GM12864 (cell line): ENCODE results near the gene SSC4D.
"Not testable (repeated sequence)": the region's sequence is repeated elsewhere in the genome, so short reads cannot be mapped to it uniquely, and the experiment has no call there.

ENCODE experiments used
- DNase-seq: peaks from one replicate; pipeline ENCODE4 v3.0.0-alpha.2; 2011; ENCODE audit warnings: low read depth
- H3K4me3 ChIP-seq: 2 replicates; pipeline ENCODE4 v1.5.1; 2011; ENCODE audit warnings: mild to moderate bottlenecking, low read depth, low read length, control low read depth
- TF ChIP-seq, protein P1 (sequence below): IDR thresholded peaks from 2 replicates; pipeline ENCODE4 v1.5.1; 2011; ENCODE audit warnings: low read depth, mild to moderate bottlenecking, moderate library complexity, low read length, control low read depth, inconsistent platforms; ENCODE audit errors: missing control alignments

SSC4D gene

DNA sequence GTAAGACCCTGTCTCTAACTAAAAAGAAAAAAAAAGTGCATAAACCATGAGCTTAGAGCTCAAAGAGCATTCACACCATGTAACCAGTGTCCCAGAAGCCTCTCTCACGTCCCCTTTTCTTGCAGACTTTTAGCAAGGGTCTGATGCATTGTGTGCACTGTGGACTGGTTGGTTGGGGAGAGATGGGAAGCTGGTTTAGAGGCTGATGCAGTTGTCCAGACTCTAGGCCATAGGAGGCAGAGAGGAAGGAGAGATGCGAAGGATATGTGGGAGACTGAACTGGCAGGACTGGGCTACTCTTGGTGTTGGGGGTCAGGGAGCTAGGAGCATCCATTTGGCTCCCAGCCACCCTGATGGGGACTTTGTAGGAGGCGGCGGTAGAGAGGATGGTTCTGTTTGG lies 1.8 kb downstream of the SSC4D start:
- TF ChIP-seq, protein P1, sequence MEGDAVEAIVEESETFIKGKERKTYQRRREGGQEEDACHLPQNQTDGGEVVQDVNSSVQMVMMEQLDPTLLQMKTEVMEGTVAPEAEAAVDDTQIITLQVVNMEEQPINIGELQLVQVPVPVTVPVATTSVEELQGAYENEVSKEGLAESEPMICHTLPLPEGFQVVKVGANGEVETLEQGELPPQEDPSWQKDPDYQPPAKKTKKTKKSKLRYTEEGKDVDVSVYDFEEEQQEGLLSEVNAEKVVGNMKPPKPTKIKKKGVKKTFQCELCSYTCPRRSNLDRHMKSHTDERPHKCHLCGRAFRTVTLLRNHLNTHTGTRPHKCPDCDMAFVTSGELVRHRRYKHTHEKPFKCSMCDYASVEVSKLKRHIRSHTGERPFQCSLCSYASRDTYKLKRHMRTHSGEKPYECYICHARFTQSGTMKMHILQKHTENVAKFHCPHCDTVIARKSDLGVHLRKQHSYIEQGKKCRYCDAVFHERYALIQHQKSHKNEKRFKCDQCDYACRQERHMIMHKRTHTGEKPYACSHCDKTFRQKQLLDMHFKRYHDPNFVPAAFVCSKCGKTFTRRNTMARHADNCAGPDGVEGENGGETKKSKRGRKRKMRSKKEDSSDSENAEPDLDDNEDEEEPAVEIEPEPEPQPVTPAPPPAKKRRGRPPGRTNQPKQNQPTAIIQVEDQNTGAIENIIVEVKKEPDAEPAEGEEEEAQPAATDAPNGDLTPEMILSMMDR = no peak
- no peak overlapping the region for H3K4me3 ChIP-seq
- DNase-seq = no peak

DNA sequence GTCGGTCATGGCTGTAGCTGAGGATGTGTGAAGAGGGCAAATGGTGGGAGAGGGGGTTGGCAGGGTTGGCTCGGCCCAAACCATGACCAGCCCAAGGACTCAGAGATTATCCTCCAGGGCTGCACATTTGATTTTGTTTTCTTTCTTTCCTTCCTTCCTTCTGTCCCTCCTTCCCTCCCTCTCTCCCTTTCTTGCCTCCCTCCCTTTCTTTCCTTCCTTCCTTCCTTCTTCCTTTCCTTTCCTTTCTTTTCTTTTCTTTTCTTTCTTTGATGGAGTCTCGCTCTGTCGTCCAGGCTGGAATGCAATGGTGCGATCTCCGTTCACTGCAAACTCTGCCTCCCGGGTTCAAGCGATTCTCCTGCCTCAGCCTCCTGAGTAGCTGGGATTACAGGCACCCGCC lies 3.8 kb downstream of the SSC4D start:
- TF ChIP-seq, protein P1 = no peak
- H3K4me3 ChIP-seq = no peak overlapping the region
- DNase-seq = no peak

DNA sequence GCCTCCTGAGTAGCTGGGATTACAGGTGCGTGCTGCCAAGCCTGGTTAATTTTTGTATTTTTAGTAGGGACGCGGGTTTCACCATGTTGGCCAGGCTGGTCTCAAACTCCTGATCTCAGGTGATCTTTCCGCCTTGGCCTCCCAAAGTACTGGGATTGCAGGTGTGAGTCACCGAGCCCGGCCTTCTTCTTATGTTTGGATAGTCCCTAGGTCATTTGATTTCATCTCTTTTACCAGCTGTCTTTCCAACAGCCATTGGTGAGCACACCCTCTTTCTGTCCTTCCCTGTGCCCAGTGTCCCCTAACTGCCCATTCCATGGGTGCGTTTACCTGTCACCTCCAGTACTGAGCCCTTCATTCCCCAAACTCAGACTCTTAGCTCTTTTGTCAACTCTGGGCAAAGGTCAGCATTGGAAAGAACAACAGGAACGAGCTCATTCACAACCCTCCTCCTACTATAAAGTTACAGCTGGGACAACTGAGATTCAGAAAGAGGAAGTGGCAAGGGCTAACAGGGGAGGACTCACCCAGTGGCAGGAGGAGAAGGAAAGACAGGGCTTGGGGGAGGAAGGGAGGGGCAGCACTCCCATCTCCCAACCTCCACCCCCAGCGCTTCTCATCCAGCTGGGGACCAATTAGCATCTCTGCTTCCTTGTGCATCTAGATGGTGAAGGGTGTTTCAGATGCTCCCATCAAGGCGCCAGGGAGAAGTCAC lies 5.6 kb downstream of the SSC4D start:
- no peak overlapping the region for H3K4me3 ChIP-seq
- DNase-seq = no peak
- TF ChIP-seq, protein P1 = no peak

DNA sequence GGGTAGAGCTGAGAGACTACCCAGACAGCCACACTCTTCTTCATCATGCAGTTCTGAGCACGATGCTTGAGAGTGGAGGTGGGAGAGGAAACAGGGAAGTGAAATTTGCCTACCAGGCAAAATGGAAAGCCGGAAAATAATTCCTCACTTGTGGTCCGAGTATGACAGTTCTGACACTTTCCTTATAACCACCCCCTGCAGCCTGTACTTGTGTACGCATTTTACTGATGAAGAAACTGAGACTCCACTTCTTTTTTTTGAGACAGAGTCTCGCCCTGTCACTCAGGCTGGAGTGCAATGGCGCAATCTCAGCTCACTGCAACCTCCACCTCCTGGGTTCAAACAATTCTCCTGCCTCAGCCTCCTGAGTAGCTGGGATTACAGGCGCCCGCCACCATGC lies 6.4 kb downstream of the SSC4D start:
- DNase-seq, H3K4me3 ChIP-seq: not testable (repeated sequence)

DNA sequence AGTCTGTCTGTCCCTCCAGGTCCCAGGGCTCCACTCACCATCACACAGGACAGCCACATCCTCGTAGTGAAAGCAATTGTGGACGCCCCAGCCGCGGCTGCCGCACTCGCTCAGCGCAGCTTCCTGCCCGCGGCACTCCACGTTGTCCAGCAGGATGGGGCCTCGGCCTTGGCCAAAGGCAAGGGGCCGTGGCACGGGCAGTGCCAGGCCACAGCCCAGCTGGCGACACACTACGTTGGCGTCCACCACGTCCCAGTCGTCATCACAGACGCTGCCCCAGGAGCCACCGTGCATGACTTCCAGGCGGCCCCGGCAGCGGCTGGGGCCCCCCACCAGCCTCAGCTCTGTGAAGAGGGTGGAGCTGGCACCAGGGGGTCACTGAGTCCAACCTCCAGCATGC lies 9.2 kb downstream of the SSC4D start:
- TF ChIP-seq, protein P1 = no peak
- no peak for DNase-seq
- no peak overlapping the region for H3K4me3 ChIP-seq

DNA sequence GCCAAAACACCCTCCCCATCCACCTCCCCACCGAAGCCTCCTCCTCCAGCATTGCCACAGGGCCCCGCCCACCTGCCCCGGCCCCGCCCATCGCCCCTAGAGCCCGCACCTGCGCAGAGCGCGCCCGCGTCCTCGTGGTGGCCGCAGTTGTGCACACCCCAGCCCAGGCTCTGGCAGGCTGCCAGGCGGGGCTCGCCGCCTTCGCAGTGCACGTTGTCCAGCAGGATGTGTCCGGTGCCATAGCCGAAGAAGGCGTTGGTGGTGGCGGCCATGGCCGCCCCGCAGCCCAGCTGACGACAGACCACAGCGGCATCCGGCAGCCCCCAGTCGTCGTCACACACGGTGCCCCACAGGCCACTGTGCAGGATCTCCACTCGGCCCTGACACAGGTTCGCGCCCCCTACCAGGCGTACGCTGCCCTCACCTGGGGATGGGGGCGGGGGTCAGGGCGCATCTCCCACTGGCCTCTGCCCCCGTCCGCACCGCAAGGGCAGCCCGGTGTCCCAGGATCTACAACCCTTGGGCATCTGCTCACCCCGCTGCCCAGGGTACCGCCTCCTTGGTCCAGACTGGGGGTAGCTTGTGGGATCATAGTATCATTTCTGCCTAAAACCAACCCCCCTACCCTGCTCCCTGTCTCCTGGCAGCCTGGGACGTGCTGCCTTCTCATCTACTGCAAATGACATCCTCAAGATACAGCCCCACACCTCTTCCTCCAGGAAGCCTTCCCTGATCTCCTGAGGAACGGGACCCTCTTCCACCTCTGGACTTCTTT lies 11.9 kb downstream of the SSC4D start:
- DNase-seq = no peak
- peak overlapping the region; percentile 60 for H3K4me3 ChIP-seq
- TF ChIP-seq, protein P1 = no peak

DNA sequence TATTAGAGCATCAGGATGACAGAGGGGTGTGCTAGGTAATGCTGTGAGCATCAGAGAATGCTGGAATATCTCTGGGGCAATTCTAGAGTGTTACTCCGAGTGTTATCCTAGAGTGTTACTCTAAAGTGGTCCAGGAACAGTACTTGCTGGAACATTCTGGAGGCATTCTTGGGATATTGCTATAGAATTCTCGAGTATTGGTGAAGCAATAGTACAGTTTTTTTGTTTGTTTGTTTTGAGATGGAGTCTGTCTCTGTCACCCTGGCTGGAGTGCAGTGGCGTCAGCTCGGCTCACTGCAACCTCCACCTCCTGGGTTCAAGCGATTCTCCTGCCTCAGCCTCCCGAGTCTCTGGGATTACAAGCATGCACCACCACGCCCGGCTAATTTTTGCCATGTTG lies 12.6 kb downstream of the SSC4D start:
- TF ChIP-seq, protein P1 = no peak

More for the DNA sequence above, 12.6 kb downstream of the SSC4D start:
- no peak overlapping the region for H3K4me3 ChIP-seq
- no peak for DNase-seq
